Activated T-helper 9 cell treated with anti-CD3 and anti-CD28 coated beads, Interleukin-2, amount 50 U/mL, for 16 hours (primary cell): Measurements from ENCODE around the gene IL1RAPL2.
"Not testable (repeated sequence)": the region's sequence is repeated elsewhere in the genome, so short reads cannot be mapped to it uniquely, and the experiment has no call there.

Experiments used
- DNase-seq: peaks from one replicate; pipeline ENCODE4 v3.0.0-alpha.2; 2020; ENCODE audit warnings: low read depth

IL1RAPL2 gene

DNA sequence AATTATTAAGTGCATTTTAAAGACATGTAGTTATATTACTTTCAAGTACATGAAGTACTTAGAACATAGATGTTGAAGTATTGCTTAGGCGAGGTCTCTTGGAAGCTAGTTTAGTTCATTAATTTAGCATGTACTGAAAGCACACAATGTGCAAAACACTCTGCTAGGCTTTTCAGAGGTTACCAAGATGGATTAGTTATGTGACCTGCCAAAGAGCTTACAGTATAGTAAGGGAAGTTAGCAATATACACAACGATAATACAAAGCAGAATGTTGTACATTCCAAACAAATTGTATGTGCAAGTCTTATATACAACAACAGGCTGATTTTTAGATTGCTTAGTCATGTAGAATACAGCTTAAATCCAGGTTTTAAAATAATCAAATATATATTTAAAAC, 1137.9 kb downstream of the IL1RAPL2 start:
- DNase-seq: no peak

DNA sequence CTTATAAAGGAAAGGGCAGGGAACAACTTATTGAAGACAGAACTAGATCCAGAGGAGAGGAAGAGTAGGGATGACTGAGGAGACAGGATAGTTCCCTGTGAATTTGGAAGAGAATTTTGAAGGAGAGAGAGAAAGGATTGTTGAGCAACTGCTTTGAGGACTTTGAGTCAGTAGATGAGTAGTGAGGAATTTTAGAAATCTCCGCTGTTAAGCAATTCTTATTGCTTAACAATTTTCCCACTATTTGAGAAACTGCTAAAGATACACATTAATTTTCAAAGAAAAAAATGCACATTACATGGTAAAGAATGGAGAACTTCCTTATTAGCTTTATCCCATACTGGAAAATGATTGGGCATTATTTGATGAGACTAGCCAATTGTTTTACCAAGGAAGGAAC, 1140.0 kb downstream of the IL1RAPL2 start:
- no peak for DNase-seq

- no peak for DNase-seq
Measured at GRCh38 chrX:105711805-105712204, 1145.8 kb downstream of the IL1RAPL2 start.

GRCh38 chrX:105715746-105716145, 1149.7 kb downstream of the IL1RAPL2 start:
- no peak for DNase-seq

DNA sequence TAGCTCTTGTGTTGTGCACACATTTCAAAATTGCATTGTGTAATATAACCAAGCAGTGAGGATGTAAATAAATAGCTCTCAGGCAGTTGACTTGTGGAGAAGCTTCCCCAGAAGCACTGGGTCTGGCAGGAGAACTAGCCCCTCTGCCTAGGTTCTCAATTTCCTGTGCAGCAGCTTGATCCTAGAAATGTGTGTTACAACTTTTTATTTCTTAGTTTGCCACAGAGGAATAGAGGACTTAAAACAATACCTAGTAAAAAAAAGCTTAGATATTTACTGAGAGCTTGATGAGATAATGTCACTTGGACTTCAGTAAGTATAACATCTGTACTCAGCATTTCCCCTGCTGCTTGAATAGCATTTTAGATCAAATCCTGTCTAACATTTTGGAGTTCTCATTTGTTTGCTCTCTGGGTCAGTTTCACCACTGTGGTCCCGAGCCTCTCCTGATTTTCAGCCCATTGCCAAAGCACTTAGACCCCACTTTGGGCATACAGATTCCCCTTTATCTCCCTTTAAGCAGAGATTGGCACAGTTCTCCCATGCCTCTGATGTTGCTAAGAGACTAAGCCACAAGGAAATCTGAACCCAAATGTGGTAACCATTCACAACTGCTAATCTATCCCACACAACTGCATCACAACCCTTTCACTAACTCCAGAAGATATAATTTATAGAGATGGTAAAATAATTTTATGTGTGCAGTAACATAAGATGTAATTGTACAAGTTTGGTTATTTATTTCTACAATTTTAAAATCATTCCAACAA, 1158.2 kb downstream of the IL1RAPL2 start:
- DNase-seq: no peak

DNA sequence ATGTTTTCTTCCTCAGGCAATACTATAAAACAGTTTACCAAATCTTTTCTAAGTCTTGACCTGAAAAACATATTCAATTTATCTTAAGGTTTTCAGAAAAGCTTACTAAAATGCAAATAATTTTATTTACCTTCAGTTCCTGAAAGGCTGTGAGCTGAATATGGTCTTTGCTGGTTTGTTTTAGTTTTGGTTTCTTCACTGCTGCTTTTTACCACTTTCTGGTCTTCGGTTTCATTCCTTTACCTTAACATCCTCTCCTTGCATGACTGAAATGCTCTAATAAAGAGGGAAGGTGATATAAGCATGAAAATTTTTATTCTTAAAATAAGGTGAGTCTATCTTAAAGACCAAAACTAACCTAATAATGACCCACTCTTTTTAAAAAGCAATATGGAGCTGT, 1159.2 kb downstream of the IL1RAPL2 start:
- DNase-seq: no peak

- DNase-seq: no peak
Measured at GRCh38 chrX:105738162-105738561, 1172.2 kb downstream of the IL1RAPL2 start.

DNA sequence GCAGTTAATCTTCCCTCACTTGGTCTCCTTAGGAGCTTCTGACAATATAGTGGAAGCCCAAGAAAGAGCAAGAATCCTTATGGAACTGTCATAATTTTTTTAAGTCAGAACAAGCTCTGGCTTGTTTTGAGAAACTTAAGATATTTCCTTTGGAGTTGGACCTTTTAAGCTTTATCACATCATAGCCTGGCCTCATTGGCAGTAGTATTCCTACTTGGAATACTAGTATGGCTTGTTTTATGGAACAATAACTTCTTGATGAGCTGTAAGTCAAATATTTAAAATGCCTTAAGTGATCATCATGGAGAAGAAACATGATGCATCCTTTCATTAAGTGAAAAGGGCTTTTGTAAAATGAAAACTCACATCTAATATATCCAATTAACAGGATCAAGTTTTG, 1178.3 kb downstream of the IL1RAPL2 start:
- no peak for DNase-seq

- no peak for DNase-seq
Measured at GRCh38 chrX:105744946-105745345, 1178.9 kb downstream of the IL1RAPL2 start.

GRCh38 chrX:105745863-105746262, 1179.9 kb downstream of the IL1RAPL2 start:
- no peak for DNase-seq

DNA sequence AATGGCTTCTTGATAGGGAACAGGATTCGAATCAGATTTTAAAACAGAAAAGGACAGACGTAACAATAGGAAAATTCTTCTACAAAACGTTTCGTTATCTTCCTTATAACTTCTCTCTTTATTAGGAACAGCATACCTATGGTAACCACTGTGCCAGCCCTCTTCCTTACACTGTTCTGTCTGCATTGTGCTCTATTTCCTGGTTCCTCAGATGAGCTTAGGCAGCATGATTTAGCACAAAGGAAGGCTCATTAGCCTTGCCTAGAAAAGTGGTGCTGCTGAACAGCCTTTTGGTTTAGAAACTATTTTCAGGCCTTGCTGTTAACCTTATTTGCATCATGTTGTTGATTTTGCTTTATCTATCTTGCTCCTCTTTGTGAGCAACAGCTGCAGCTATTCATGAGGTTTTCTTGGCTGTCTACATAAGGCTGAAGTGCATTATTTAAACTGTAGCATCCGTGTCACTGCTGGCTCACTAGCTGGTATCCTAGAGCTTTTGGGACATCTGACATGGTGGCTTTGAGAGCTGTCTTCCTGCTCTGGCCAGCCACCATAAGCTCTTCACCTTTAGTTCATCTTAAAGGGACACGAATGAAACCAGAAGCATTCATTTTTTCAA, 1186.4 kb downstream of the IL1RAPL2 start:
- no peak for DNase-seq

DNA sequence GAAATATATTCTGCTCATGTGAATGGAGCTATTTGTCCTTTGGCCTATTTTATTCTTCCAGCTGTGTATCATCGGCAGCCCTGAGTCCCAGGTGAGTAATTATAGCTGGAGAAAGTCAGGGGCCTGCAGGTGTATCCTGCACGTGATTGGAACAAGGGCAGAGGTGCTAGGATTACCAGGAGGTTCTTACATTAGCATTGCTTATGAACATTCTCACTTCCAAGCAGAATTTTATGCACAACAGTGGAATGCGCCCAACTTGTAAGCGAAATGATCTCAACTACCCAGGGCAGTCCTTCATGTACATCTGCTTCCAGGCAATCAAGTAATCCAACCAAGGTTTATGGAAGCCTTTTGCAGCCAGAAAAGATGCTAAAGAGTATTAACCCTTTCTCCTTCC, 1187.4 kb downstream of the IL1RAPL2 start:
- no peak for DNase-seq

DNA sequence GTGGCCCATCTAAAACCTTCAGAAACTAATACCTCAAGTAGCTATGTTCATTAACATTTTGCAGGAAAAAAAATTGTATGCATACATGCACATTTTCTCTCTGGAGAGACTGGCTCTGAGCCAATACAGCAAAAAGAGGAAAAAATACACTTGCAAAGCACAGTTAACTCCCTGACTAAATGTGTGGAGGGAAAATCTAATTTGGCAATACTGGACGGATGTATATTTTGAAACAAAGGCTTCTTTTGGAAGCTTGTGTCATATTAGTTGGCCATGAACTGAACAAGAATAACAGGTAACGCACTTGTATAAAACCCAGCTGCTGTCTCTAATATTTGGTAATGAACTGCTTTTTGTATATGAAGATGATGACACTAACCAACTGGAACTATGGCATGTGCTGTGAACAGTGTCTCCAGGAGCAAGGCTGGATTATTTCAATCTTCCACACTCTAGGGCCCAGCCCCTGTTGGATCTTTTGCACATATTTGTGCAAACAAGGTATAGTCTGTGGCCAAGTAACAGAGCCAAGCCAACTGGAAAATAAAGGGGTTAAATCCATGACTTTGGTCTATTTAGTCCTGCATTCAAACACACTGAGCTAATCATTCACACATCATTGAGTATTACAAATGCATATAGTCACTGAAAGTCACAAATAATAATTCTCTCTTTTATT, 1188.4 kb downstream of the IL1RAPL2 start:
- no peak for DNase-seq

GRCh38 chrX:105755109-105755508, 1189.1 kb downstream of the IL1RAPL2 start:
- no peak for DNase-seq

GRCh38 chrX:105758754-105759153, 1192.8 kb downstream of the IL1RAPL2 start:
- DNase-seq: no peak

DNA sequence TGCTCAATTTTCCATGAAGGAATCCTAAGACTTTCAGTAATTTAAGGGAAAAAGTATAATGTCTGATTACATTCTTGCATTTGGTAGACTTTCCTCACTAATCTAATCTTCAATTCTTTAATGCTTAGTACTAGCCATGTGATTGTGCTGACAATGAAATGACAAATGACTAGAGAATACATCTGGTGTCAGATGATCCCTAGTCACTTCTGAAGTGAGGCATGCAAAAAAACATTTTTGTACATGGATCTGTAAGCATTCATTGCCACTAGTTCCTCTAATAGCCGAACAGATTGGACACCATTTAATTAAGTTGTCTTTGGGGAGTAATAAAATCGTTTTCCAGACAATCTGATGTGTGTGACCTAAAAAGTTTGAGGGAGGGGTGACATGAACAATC, 1193.6 kb downstream of the IL1RAPL2 start:
- DNase-seq: no peak

DNA sequence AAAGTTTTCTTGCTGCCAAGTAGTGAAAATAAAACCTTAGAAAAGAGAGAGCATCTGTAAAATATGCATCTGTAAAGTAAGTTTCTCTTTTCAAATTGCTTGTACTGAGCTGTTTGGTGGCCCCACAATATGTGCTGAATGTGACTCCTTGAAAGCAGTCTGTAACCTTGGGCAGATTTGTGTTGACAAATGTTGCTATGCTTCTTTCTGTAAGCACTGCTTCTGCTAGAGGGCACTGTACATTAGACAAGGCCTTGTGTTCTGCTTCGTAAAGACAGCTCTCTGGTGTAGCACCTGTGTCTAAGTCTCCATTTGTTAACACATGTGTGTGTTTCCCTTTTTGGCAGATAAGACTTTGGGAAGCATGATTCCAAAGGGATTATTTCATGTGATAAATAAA, 1199.7 kb downstream of the IL1RAPL2 start:
- DNase-seq: no peak

DNA sequence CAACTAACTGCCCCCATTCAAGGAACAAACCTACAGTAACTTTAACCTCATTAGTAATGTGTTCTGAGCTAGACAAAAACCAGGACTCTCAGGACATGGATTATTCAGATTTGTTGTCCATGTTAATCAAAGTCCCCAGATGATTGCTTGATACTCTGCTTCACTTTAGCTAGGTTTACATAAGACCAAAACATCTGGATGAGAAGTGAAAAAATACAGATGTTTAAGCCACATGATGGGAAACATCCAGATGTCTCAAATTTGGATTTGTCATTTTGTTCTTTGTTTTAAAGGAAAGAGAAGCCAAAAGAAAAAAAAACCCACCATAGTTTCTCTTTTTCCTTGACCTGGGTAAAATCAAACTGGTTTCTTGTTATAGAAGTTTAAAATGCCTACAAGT, 1207.8 kb downstream of the IL1RAPL2 start:
- DNase-seq: no peak

- no peak for DNase-seq
Measured at GRCh38 chrX:105775679-105776078, 1209.7 kb downstream of the IL1RAPL2 start.

DNA sequence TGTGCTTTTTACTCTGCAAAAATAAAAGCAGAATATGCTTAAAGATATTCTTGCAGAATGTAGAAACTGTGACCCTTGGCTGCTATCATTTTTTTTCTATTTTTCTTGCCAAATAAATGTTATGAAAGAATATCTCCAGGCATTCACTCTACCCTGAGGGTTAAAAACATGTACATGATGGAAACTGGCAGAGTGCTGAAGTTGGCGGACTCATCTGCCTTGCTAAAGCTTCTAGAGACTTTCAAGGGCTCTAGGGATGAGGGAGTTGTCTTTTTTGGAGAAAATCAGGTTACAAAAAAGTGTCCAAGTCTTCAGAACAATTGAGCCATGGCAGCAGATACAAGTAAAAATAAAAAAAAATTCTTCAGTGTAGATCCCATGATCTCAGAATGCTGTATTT, 1215.8 kb downstream of the IL1RAPL2 start:
- no peak for DNase-seq

GRCh38 chrX:105796877-105797276, 1230.9 kb downstream of the IL1RAPL2 start:
- DNase-seq: not testable (repeated sequence)

- no peak for DNase-seq
Measured at GRCh38 chrX:105803891-105804290, 1237.9 kb downstream of the IL1RAPL2 start.

DNA sequence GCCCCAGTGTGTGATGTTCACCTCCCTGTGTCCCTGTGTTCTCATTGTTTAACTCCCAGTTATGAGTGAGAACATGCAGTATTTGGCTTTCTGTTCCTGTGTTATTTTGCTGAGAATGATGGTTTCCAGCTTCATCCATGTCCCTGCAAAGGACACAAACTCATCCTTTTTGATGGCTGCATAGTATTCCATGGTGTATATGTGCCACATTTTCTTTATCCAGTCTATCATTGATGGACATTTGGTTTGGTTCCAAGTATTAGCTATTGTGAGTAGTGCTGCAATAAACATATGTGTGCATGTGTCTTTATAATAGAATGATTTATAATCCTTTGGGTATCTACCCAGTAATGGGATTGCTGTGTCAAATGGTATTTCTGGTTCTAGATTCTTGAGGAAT, 1239.7 kb downstream of the IL1RAPL2 start:
- not testable (repeated sequence) for DNase-seq
